Measurements from ENCODE around the gene ZNF608. TPM values are rescaled to one million over a fixed set of nuclear protein-coding genes. Genes with fewer than 3 reads are reported as not detected.

Gene ZNF608
- 41.0 TPM for total RNA-seq

- DNase-seq, result peak; percentile 83
Measured at GRCh38 chr5:124745928-124746915, at the start of gene ZNF608. Gene ZNF608 (minus strand): TSS chr5:124746639. CDS start chr5:124744989, 1,650 bp downstream.

GRCh38 chr5:124795829-124796228 lies 49.4 kb upstream of the ZNF608 start:
- DNase-seq, result no peak

- DNase-seq, result peak; percentile 42
Measured at GRCh38 chr5:124790895-124791732, 44.7 kb upstream of the ZNF608 start.

- no peak for DNase-seq
Measured at GRCh38 chr5:124790301-124790894, 44.0 kb upstream of the ZNF608 start.

DNA sequence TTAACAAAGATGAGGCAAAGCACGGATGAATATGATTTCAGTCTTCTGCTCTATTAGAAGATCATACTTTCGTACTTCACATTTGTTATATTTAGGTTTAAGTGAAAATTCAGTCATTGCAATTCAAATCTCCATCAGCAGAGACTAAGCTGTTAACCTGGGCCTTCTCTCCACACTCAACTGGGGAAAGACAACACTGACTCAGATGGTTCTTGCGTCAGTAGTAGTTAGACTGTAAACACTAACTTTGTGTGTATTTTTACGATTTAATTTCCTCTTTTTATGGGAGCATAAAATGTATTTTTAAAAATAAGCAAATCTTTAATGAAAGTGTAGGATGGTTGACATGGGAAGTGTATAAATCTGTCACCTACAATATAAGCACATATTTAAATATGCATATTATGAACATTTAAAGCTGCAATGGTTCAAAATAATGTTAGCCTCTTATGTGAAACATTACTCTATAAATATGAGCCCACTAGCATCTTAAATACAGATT lies 42.7 kb upstream of the ZNF608 start:
- DNase-seq, result no peak

GRCh38 chr5:124783794-124784193 lies 37.4 kb upstream of the ZNF608 start:
- no peak for DNase-seq

- DNase-seq, result no peak
Measured at GRCh38 chr5:124783285-124783684, 36.8 kb upstream of the ZNF608 start.

- DNase-seq, result no peak
Measured at GRCh38 chr5:124782262-124782661, 35.8 kb upstream of the ZNF608 start.

GRCh38 chr5:124780011-124780410 lies 33.6 kb upstream of the ZNF608 start:
- DNase-seq, result no peak

- peak; percentile 58 for DNase-seq
Measured at GRCh38 chr5:124773315-124774311, 27.2 kb upstream of the ZNF608 start.

DNA sequence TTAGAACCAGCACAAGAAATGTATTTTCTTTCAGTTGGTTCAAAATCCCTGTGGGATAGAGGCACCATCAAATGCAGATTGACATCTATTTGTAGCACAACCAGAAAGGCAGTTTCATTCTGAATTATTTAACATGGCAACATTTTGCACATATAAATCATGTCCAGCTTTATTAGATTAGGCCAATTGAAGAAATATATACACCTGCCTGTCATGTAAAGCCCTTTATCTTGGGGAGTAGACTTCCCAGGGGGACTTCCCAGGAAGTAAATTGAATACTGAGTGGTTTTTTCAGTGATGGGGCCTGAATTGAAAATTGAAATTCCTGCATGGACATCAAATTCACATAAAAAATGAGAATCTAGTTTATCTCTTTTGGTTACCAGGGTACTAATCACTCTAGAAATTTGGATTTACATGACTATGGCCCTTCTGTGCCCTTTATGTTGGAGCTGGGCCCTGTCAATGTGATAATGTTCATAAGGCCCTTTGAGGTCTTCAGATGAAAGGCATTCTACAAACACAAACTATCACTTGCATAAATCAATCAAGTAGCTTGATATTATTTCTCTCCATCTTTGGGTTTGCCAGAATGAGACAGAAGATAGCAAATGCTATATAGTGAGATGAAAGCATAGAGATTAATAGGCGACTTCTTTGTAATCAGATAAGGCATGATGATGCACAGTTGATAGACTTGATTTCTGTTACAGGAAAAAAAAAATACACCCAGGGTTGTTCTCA lies 26.2 kb upstream of the ZNF608 start:
- no peak for DNase-seq

DNA sequence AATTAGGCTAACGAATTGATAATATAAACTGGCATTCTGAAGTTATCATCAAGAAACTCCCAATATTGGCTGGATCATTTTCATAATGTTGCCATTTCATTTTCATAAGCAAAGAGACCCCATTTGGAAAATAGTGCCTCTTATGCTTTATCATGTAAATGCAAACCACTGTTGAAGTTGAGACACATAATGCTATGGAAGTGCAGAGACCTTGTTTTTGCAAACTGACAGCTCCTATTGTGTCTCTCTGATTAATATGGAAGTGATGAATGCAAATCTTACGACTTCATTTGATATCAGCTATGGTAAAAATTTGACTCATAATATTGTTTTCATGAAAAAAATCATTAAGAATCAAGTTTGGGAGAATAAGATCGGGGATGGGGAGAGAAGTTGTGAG lies 25.3 kb upstream of the ZNF608 start:
- no peak for DNase-seq

DNA sequence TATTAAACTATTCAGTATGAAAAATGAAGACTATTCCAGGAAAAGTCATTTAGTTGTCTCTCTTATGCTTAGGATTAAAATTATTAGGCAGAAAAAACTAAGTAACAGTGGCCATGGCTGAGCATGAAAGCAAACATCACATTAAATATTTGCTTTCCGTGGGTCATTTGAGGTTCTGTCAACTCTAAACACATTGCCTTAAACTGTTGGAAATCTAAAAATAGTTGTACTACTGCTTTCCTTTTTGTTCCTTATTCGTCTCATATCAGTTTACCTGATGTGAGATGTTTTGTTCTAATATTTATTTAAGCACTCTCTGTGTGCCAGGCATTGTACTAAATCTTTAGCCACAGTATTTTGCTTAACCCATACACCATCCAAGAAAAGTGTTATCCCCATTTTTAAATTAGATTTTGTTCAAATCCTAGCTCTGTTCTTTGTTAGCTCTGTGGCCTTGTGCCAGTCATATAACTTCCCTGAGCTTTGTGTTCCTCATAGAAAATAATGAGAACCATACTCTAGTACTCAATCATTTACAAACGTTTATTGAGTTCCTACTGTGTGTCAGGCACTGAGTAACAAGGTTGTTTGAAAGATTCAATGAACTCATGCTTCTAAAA lies 18.7 kb upstream of the ZNF608 start:
- DNase-seq, result no peak

DNA sequence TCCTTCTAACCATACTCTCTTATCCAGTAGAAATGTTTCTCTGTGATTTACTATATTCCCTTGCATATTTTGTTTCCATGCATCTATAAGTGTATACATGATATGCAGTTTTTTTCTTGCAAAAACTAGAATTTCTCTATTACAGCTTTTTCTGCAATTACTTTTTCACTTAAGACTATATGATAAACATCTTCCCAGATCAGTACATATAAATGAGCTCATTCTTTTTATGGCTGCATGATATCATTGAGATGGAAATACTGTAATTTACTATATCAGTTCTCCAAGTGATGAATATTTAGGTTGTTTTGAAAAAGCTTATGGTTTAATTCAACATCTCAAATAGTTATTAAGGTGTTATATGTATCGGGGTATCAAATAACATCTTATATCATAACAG lies 18.1 kb upstream of the ZNF608 start:
- DNase-seq, result no peak

DNA sequence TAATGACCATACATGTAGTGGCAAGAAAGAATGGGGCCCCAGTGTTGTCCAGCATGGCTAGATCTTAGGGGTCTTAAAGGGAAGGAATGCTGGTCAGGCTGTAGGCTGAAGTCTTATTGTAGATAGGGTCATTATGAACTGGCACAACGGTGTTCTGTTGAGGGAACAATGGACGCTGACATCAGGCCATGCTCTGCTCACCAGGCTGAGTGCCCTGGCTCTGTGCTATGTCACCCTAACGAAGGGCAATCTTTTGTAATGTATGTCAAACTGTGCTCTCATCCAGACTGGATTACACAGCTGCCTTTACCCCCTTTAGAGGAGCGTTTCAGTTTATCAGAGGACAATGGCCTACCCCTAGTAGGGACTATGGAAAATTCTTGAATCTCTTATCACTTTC lies 14.6 kb upstream of the ZNF608 start:
- no peak for DNase-seq

DNA sequence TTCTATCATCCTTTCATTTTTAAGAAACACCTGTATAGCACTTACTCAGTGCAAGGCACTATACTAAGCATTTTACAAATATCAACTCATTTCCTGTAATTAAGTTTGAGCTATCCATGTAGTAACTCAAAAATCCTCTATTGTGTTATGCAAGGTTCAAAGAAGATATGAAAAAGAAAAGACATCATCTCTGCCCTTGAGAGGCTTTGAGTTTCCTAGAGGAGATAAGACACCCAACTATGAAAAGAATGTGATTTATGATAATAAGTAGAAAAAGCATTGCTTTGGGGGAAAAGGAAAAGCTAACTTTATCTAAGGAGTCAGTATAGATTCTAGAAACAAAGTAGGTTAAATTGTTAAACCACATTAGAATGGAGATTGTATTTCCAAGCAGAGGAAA lies 14.2 kb upstream of the ZNF608 start:
- DNase-seq, result no peak

DNA sequence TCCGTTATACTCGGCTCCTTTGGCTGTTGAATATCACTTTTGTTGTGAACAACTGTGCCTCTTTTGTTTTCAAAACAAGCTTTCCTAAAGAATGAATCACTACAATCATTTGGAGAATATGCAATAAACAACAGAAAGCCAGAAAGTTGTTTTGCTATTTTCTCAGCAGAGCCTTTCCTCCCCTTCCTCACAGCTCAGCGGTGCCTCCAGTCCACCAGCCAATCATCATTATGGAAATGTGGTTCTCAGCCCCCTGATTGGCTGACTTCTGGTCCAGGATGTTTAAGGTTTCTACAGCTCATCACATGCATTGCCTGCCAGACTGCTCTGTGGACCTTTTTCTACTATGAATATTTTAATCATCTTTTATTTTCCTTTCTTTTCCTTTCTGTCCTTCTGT lies 9.1 kb upstream of the ZNF608 start:
- no peak for DNase-seq

- DNase-seq, result no peak
Measured at GRCh38 chr5:124755041-124755440, 8.6 kb upstream of the ZNF608 start.

DNA sequence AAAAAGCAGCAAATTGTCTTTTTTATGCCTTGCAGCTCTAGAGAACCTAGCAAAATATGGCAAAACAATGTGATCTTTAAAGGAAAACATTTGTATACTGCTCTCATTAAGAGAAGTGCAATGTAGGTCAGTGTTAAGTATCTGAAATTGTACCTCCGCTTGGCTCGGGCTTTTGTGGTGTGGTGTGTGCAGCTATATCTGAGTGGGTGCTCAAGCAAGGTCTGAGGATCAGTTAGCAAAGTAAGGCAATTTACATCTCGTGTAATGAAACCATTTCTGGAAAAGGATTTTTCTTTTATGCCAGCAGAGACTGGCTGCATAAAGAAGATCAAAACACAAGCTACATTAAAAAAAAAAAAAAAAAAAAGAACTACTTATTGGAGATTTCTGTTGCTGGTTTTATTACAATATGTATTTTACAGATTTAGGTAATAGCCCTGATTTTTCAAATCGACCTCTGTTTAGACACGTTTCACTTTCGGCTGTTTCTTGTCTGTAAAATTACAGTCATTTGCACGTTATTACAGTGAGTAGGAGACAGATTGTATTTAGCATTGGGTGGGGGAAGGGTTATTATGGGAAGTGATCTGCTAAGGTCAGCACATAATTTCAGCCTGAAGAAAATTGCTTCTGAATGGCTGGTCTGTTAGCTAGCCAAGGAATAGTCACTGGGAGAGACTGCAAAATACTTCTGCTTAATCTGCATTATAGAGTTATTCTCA lies 7.9 kb upstream of the ZNF608 start:
- no peak for DNase-seq
